GM12891 (cell line): ENCODE results near the gene HDLBP.

Source experiments
- PAX5 ChIP-seq: IDR thresholded peaks from 2 replicates; pipeline ENCODE4 v1.6.1; 2011; ENCODE audit warnings: low read length, moderate library complexity, mild to moderate bottlenecking; ENCODE audit not compliant: insufficient read depth, severe bottlenecking
- POLR2A ChIP-seq: IDR thresholded peaks from 2 replicates; pipeline ENCODE4 v1.6.1; 2011; ENCODE audit warnings: low read depth, low read length, control low read depth
- POLR2AphosphoS5 ChIP-seq: IDR thresholded peaks from 2 replicates; pipeline ENCODE4 v1.6.1; 2011; ENCODE audit warnings: low read depth, low read length, control low read depth
- POU2F2 ChIP-seq: IDR thresholded peaks from 2 replicates; pipeline ENCODE4 v1.6.1; 2011; ENCODE audit warnings: low read depth, mild to moderate bottlenecking, control low read depth, low read length, moderate library complexity
- SPI1 ChIP-seq: IDR thresholded peaks from 2 replicates; pipeline ENCODE4 v1.6.1; 2011; ENCODE audit warnings: low read depth, low read length, control low read depth
- TAF1 ChIP-seq: IDR thresholded peaks from 2 replicates; pipeline ENCODE4 v1.6.1; 2011; ENCODE audit warnings: low read depth, low read length, control low read depth

- TF ChIP-seq POLR2A (no peak), POLR2AphosphoS5 (no peak), TAF1 (no peak), SPI1 (no peak), POU2F2 (no peak), PAX5 (no peak)
Measured at GRCh38 chr2:241324775-241325174, 9.3 kb upstream of the HDLBP start.
